Activated gamma-delta T cell treated with Interleukin-2 at 50 U/mL for 16 hours (primary cell): Measurements from ENCODE around the gene CDH18.

Experiments used
- DNase-seq: peaks from one replicate; pipeline ENCODE4 v3.0.0-alpha.2; 2020

The CDH18 gene

DNA sequence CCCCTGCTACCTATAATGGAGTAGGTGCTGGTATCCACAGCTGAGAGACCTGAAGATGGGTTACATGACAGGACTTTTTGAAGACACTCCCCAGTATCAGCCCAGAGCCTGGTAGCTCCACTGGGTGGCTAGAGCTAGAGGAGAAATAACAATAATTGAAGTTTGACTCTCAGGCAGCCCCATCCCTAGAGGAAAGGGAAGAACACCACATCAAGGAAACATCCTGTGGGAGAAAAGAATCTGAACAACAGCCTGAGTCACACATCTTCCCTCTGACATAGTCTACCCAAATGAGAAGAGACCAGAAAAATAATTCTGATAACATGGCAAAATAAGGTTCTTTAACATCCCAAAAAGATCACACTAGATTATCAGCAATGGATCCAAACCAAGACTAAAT lies 432.1 kb downstream of the CDH18 start:
- DNase-seq, result no peak

DNA sequence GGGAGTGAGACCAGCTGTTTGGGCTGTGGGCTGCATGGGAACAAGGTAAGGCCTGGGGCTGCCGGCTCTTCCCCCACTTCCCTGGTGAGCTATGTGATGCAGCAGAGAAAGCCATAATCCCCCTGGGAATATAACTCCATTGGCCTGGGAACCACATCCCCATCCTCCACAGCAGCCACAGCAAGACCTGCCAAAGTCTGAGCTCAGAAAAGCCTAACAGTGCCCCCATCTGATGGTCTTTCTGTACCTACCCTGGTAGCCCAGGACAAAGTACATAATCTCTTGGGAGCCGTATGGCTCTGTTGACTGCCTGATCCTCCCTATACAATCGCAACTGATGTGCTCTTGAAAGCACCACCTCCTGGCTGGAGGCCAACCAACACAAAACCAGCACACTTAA lies 432.6 kb downstream of the CDH18 start:
- no peak for DNase-seq

DNA sequence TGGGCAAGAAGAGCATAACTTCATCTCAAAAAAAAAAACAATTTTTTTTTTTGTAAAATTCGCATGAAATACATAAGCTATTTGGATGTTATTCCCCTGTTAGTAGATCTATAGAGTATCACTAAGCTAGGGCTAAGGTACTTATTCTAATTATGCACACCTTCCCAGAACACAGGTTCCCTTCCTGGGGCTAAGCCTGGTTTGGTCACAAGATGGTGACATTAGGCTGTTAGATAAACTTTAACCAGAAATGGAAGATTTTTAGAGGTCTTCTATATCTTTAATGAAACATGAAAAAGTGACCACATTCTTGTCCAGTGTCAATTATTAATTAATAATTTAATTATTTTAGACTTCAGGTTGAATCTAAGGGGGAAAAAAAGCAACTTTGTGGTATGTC lies 433.5 kb downstream of the CDH18 start:
- no peak for DNase-seq

DNA sequence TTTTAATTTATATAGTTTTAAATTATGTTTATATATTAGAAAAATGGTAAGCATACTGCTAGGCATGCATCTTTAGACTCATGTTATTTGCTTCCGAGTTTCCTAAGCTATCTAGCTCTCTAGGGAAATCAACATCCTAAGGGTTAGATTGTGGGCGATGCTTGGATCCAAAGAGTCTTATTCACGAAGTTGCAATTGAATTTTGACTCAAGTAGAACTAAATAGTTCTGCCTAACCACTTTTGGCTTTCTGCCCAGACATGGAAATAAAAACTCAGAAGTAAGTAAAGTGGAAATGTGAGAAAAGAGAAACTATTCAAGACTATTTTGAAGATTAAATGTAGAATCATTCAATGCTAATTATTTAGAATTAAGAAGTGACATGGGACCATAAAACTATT lies 440.4 kb downstream of the CDH18 start:
- DNase-seq, result no peak

DNA sequence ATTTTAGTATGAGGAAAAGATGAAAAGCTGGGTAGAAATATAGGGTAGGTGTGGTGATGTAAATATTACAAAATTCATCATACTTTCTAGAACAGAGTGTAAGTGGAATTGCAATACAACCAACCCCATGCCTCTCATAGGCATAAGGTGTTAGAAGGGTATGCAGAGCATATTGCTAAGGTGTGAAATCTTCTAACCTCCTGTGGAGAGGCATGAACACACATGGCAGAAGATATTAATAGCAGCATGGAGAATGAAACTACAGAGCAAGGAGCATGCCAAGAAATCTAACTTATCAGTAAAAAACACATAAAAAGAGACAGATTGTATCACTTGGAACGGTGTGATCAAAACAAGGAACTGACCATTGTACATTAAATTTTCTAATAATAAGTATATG lies 441.5 kb downstream of the CDH18 start:
- no peak for DNase-seq

DNA sequence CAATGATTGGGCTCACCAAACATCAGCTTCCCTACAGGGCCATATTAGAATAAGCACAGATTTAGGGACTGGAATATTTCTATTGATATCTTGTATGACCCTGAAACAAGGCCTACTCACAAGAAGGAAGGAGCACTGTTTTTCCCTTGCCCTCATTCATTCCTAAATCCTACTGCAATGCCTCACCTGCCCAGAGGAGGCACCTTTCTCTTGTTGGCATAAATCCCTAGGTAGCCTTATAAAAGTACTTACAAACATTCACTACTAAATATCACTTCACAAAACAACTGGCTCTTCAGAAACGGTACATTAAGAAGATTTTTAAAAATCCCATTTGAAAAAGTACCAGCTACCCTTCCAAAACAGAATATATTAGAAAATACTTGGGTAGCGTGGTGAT lies 449.4 kb downstream of the CDH18 start:
- no peak for DNase-seq

DNA sequence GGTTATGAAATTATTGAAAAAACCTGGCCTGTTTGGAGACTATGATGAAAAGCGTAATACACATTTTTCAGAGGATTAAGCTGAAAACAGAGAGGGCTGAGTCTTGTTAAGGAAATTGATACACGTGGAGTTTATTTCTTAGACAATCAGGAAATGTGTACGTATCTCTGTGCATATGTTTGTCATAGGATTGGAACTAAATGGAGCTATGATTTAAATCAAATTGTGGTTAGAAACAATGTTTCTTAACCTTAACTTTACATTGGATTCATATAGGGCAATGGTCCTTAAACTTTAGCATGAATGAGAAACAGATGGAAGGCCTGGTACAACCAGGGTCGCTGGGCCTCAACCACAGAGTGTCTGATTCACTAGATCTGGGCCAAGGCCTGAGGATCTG lies 451.6 kb downstream of the CDH18 start:
- no peak for DNase-seq

DNA sequence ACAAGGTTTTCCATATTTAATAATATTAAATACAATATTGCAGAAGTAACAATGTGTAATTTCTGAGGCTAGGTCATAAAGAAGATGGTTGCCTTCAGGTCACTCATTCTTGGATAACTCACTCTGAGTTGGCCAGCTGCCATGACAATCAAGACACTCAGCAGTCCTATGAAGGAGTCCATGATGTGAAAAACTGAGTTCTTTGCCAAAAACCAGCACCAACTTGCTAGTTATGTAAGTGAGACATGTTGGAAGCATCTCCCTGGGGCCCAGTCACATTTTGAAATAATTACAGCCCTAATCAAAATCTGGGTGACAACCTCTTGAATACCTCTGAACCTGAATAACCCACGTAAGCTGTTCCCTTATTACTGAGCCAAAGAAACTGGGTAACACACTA lies 453.2 kb downstream of the CDH18 start:
- no peak for DNase-seq

DNA sequence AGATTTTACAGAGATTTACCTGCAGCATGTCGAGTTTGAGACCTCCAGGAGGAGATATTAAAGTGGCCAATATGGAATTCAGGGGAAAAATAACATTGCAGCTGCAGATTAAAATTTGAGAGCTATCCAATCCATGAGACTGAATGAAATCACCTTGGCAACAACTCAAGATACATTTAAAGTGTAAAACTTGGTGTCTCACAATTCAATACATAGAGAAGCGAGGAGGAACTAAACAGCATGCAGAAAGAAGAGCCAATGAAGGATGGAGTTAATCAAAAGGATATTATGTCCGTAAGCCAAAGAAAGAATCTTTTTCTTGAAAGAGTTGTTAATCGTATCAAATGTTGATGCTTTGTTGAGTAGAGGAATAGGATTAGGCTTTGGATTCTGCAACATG lies 455.1 kb downstream of the CDH18 start:
- DNase-seq, result no peak

DNA sequence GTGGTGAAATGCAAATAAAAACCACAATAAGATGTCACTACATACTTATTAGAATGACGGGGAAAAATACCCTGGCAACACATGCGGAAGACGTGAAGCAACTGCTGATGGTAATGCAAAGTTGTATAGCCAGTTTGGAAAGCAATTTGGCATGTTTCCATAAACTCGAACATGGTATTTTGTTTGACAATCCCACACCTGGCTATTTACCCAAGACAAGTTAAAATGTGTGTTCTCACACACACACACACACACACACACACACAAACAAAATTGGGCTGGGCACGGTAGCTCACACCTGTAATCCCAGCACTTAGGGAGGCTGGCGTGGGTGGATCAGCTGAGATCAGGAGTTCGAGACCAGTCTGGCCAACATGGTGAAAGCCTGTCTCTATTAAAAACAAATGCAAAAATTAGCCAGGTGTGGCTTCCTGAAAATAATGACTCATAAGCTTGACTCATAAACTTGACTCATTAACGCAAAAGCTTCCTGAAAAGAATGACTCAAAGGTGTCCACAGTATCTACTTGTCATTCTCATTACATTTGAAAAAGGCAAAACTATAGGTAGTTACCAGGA lies 456.5 kb downstream of the CDH18 start:
- no peak for DNase-seq

DNA sequence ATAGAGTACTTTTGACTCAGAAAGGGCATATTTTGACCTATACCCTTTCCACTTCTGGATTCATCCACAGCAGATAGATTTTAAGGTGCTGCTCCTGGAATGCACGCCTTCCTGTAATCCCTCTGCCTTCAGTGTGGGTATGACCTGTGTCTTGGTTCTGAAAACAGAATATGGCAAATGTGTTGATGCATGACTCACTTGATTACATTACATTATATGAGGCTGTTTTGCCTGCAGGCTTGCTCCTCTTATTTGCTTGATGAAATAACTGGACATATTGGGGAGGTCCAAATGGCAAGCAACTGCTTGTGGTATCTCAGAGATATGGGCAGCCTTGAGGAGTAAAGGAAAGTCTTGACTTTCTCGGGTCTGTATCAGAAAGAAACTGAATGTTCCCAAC lies 468.6 kb downstream of the CDH18 start:
- DNase-seq, result no peak

DNA sequence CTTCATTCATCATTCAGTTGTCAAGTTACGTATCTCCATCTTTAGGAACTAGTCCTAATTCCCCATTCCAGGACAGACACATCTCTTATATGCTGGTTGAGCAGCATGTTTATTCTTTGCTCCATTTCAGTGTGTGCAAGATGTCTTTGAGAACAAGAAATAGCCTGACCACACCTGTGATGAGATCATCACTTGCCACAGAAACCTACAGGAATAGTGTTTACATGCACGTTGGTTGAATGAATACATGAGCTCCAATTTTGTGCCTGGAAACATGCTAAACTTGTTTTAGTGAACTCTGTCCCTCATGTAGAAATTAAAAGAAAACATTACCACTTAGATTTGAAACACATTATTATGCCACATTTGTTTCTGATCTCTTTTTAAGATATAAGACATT lies 489.1 kb downstream of the CDH18 start:
- DNase-seq, result no peak

DNA sequence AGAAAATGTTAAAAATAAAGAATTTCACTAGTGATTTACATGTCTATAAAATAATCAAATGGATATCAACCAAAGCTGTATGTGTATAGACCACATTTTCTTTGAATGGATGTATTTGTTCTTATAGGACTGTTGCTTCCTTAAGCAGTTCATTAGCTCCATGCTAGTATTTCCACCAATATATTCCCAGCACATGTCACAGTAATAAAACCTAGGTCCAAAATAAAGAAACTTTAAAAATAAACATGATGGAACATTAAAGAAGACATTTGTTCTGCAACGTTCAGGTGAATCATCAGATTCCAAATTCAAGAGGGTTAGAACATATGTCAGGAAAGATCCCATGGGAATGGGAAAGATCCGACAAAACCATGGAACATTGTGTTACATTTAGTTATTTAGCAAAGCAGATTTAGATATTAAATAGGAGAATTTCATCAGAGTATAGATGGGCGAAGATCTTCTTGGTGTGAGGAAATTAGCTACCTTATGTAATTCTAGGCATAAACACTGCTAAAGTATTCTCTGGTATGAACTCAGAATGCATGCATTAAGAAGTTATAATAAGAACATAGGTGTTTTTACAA lies 490.7 kb downstream of the CDH18 start:
- no peak for DNase-seq

DNA sequence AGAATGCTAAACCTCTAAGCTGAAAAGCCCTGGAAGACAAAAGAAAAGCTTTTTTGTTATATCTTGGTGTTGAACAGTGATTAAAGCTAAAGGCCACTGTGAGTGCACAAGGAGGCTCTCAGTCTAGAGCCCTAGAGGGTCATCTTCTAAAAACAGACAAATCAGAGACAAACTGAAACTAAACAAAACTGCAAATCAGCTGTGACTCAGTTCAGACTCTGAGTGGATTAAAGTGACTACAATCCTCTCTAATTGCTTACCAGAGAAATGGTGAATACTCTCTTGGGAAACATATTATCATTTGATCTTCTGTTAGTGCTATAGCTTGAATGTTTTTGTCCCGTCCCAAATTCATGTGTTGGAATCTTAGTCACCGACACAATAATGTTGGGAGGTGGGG lies 491.9 kb downstream of the CDH18 start:
- no peak for DNase-seq

DNA sequence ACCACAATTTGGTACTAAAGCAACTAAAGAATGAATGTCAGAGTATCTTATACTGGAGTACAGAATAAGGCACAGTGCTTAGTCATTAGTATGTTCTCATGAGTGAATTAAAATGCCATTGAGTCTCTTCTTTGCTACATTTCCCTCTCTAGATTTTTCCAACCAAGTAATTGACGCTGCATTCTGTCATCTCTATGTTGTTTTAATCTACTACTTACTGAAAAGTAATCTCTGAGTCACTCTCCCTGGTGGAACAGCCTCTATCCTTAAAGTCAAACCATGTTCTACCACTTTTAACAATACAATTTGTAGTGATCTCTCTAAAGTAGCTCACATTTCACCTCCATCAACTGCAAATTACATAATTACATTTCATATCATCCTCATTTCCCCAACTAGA lies 495.1 kb downstream of the CDH18 start:
- no peak for DNase-seq

DNA sequence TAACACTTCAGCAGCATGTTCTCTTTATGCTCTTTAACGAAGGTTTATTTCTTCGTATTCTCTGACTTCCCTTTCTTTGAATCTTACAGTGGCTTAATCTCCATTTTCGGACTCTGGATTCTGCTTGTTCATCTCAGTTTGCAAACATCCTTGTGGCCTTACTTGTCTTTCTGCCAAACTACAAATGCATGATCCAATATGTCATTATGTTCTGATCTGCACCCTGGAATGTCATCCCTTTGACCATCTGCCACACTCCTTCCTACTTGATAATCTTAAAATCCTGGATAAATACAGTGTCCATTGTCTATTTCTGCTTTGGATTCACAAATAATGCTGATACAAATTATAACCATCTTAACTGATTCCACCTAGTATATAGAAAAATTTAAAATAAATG lies 499.2 kb downstream of the CDH18 start:
- DNase-seq, result no peak

DNA sequence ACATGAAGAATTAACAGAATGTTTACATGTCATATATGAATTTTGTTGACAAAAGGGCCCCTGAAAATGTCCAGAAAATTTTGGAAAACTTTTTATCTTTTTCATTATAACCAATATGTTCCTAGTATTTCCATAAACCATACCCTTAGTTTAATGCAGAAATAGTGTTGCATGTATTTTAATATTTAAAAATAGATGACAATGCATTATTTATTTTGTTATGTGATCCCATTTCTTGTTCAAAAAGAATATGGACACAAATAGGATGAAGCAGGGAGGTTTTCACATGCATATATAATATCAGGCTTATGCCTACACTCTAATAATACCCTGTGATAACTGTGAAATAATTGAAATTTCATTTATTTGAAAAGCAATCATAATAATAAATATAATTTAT lies 500.5 kb downstream of the CDH18 start:
- DNase-seq, result no peak

DNA sequence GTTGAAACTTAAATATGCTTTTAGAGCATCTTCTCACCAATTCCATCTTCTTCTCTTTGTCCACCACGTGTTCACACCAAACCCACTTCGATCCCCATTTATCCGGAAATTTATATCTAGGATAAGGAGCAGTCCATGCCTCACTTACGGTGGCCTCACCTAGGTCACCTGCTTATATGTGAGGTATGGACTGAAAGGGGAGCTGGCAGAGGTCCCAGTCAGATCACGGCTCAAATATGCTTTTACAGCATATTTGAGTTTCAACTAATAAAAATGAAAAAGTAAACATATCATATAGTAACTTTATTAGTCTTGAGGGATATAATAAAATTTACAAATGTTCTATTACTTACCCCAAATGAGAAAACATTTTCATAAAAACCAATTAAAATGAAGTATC lies 508.4 kb downstream of the CDH18 start:
- no peak for DNase-seq

DNA sequence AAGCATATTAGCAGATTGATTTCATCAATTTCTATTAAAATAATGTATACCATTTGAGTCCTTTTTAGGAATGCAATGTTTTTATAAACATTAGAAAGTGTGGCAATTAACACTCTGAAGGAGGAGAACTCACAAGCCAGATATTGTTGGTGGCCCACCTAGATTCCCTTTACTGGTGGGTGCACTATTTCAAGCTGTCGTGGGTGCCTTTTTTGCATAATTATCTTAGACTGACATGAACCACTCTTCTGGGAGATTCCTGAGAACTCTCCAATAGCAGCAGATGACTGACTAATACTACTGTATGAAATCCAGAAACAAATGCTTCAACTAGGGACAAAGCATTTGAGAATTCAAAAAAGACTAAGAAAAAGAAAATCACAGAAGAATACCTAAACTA lies 526.0 kb downstream of the CDH18 start:
- no peak for DNase-seq

DNA sequence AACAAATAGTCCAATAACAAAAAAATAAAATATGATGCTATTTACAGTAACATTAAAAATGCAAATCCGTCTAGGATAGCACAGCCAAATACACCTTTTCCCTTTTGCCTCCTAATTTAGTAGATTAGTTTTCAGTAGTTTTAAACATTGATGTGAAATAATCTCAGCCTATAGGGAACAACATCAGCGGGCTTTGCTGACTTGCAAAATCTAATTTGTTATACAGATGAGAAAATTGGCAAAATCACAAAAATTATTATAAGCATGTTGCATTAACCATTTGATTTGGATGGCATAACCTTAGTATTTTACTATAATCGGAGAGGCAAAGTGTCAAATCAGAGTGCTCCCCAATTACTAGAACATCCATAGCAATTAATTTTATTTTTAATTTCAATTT lies 563.5 kb downstream of the CDH18 start:
- DNase-seq, result no peak
